Psoas muscle (tissue), 8 donors: Measurements from ENCODE around the gene CELF4. TPM values are rescaled to one million over a fixed set of nuclear protein-coding genes. Genes with fewer than 3 reads are reported as not detected.

Source experiments
- ATAC-seq, 4 donors: fragments of 200-7000 bp; cut with Tn5 transposase; one replicate each; pipeline ENCODE4 v1.9.1; 2020; ENCODE audit warnings: moderate library complexity in 3 of 4, mild to moderate bottlenecking in 2 of 4
- DNase-seq, 2 donors: peaks; one replicate each; pipeline ENCODE4 v3.0.0-alpha.2; 2020
- H3K27ac ChIP-seq: fragments of 200-600 bp; one replicate; pipeline ENCODE4 v1.8.0; 2022
- H3K27me3 ChIP-seq, 3 donors: fragments of 200-600 bp in 1 of 3; one replicate each; pipeline versions ENCODE4 v1.6.1 to v1.8.0; 2013 to 2022; ENCODE audit warnings: low read length in 2 of 3, mild to moderate bottlenecking in 2 of 3, moderate library complexity in 1 of 3; ENCODE audit not compliant: insufficient read depth in 3 of 3
- H3K36me3 ChIP-seq, 2 donors: fragments of 200-600 bp in 1 of 2; one replicate each; pipeline versions ENCODE4 v1.6.1 to v1.8.0; 2013 to 2022; ENCODE audit warnings: low read depth in 1 of 2, mild to moderate bottlenecking in 1 of 2, moderate library complexity in 1 of 2; ENCODE audit not compliant: insufficient read depth in 1 of 2
- H3K4me1 ChIP-seq: fragments of 200-600 bp; one replicate; pipeline ENCODE4 v1.8.0; 2022
- H3K4me3 ChIP-seq: fragments of 200-600 bp; one replicate; pipeline ENCODE4 v1.8.0; 2022; ENCODE audit warnings: mild to moderate bottlenecking
- H3K9me3 ChIP-seq: fragments of 200-600 bp; one replicate; pipeline ENCODE4 v1.8.0; 2022
- CTCF ChIP-seq: fragments of 200-600 bp; IDR thresholded peaks from one replicate; pipeline ENCODE4 v1.8.0; 2022; ENCODE audit warnings: antibody characterized with exemption
- WGBS, 3 donors: extraction: QIAGEN DNeasy Blood & Tissue Kit; methylation state at CpG; one replicate each; pipeline versions ENCODE4 v1.1.6 to v1.1.7; 2013; 5-methylcytosine and 5-hydroxymethylcytosine counted together
- intact Hi-C, 2 donors: fragments of 100-400 bp; cut with DNase I; formaldehyde crosslinking; loops; one replicate each; pipeline versions ENCODE4 v1.11.0 to v1.14.2; 2022
- polyA plus RNA-seq, 3 donors: library from polyadenylated mRNA; stranded (reverse); fragments of 200-250 nt; gene quantifications; one replicate each; pipeline ENCODE4 v1.2.3, GENCODE V29; 2013
- total RNA-seq, 4 donors: library from RNA; stranded (reverse); fragmentation: NEBNext Ultra II Directional in 2 of 4; extraction: Animal tissue kit (Norgen Biotek cat#: 25700) in 2 of 4; gene quantifications; one replicate each; pipeline versions ENCODE4 v1.2.1 to v1.2.4, GENCODE V29; 2021 to 2023
- donor health status: healthy with polysubstance abuse.
- donor health status: DM: no; HTN: no; CAD: no; lungs with moderate emphysema.
- donor health status: Bipolar disorder and iron deficiency.
- donor health status: healthy.
- donor health status: DM: yes; HTN: yes; CAD: no.
- donor health status: DM: no; HTN: no; CAD: no.
- donor health status: DM: no; HTN: no; CAD: no.
- donor health status: DM: yes; HTN: yes; CAD: no.

CELF4 gene
- total and polyA plus RNA-seq, 7 donors, result 0.17 to 0.28 (median 0.17) TPM; not detected in 3

DNA sequence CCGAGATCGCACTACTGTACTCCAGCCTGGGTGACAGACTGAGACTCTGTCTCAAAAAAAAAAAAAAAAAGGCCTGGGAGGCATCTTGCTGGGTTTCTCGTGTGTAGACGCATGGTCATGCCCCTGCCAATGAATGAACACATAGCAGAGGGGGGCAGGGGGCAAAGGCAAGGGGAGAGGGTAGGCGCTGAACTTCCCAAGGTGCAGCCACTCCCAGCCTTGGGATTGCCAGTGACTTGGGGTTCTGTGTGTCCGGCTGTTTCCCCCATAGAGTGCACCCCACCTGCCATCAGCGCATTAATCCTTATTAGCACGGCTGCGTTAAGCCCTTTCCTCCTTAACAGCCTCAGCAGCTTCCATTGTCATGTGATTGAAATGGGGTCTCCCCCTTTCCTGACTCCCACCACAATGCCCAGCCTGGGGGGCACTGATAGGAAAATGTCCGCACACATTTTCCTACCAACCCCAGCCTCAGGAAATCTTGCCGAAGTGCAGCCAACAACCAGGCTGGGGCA lies 225.8 kb downstream of the CELF4 start:
- Histone ChIP-seq H3K27me3 (peaks cover 0 to 3% (median 3%) of the 10 kb centered on the region in 3 donors), H3K27ac (no peak overlapping the region), H3K9me3 (no peaks in the 10 kb centered on the region), H3K4me3 (no peak overlapping the region), H3K36me3 (no peaks in the 10 kb centered on the region), H3K4me1 (no peaks in the 10 kb centered on the region)
- WGBS, 3 donors, result 58 to 64% (median 61%) methylated on average over 11 of the region's 11 CpGs
- no peak for TF ChIP-seq CTCF
- DNase-seq (no peak), ATAC-seq (no peak)
- intact Hi-C loops, result loop anchor here (5.0 kb wide), 2 partner anchors 143 to 198 kb away; no protein-coding TSS in a partner anchor

GRCh38 chr18:37336568-37337285 lies 228.9 kb downstream of the CELF4 start:
- no peak overlapping the region for H3K4me3 ChIP-seq
- H3K4me1 ChIP-seq, result no peaks in the 10 kb centered on the region
- no peak for ATAC-seq
- no peak overlapping the region for H3K27ac ChIP-seq
- WGBS, 3 donors, result 84 to 89% (median 89%) methylated on average over 25 to 27 of the region's 27 CpGs
- H3K27me3 ChIP-seq, result peaks cover 0 to 9% (median 2%) of the 10 kb centered on the region in 3 donors
- intact Hi-C loops, result no loop called here
- H3K36me3 ChIP-seq, result no peaks in the 10 kb centered on the region
- DNase-seq, result no peak
- no peak for TF ChIP-seq CTCF
- H3K9me3 ChIP-seq, result no peaks in the 10 kb centered on the region

DNA sequence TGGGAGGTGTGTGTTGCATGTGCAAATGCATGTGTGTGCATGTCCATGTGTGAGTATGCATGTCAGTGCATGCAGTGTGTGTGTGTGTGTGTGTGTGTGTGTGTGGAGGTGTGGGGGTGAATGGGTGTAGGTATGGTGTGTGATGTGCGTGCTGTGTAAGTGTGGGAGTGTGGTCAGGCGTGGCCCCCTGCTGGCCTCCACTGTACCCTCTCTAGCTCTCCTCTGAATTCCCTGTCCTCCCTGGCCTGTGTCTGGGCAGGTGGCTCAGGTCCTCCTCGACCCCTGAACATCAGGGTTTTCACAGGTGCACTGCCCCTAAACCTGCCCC lies 230.2 kb downstream of the CELF4 start:
- Histone ChIP-seq H3K9me3 (no peaks in the 10 kb centered on the region), H3K36me3 (no peaks in the 10 kb centered on the region), H3K4me3 (no peak overlapping the region), H3K27ac (no peak overlapping the region), H3K27me3 (peaks cover 0 to 9% (median 2%) of the 10 kb centered on the region in 3 donors), H3K4me1 (no peaks in the 10 kb centered on the region)
- TF ChIP-seq CTCF, result no peak
- no peak for ATAC-seq
- 64 to 73% (median 71%) methylated on average over 2 to 3 of the region's 3 CpGs for WGBS, 3 donors
- DNase-seq, result no peak
- intact Hi-C loops, result no loop called here

- no peak overlapping the region for H3K4me3 ChIP-seq
- no peaks in the 10 kb centered on the region for H3K4me1 ChIP-seq
- no peak for TF ChIP-seq CTCF
- intact Hi-C loops, result no loop called here
- no peak for ATAC-seq
- H3K9me3 ChIP-seq, result no peaks in the 10 kb centered on the region
- WGBS, 3 donors, result 53 to 63% (median 58%) methylated on average over 22 to 23 of the region's 23 CpGs
- peaks cover 0 to 9% (median 2%) of the 10 kb centered on the region in 3 donors for H3K27me3 ChIP-seq
- H3K36me3 ChIP-seq, result no peaks in the 10 kb centered on the region
- DNase-seq, result no peak
- H3K27ac ChIP-seq, result no peak overlapping the region
These were observed 230.8 kb downstream of the CELF4 start for GRCh38 chr18:37334631-37335408.
